Measurements from ENCODE around the gene CLIC4. TPM values are rescaled to one million over a fixed set of nuclear protein-coding genes. Genes with fewer than 3 reads are reported as not detected.

Gene CLIC4
- total and polyA plus RNA-seq, 2 of the 8 experiments (the other 6 are each of a cell fraction or from before 2014, with no cell fraction given) = 77.5 to 293 TPM

GRCh38 chr1:24707687-24708086 lies 37.6 kb upstream of the CLIC4 start (continued):
- TF ChIP-seq, protein P1, sequence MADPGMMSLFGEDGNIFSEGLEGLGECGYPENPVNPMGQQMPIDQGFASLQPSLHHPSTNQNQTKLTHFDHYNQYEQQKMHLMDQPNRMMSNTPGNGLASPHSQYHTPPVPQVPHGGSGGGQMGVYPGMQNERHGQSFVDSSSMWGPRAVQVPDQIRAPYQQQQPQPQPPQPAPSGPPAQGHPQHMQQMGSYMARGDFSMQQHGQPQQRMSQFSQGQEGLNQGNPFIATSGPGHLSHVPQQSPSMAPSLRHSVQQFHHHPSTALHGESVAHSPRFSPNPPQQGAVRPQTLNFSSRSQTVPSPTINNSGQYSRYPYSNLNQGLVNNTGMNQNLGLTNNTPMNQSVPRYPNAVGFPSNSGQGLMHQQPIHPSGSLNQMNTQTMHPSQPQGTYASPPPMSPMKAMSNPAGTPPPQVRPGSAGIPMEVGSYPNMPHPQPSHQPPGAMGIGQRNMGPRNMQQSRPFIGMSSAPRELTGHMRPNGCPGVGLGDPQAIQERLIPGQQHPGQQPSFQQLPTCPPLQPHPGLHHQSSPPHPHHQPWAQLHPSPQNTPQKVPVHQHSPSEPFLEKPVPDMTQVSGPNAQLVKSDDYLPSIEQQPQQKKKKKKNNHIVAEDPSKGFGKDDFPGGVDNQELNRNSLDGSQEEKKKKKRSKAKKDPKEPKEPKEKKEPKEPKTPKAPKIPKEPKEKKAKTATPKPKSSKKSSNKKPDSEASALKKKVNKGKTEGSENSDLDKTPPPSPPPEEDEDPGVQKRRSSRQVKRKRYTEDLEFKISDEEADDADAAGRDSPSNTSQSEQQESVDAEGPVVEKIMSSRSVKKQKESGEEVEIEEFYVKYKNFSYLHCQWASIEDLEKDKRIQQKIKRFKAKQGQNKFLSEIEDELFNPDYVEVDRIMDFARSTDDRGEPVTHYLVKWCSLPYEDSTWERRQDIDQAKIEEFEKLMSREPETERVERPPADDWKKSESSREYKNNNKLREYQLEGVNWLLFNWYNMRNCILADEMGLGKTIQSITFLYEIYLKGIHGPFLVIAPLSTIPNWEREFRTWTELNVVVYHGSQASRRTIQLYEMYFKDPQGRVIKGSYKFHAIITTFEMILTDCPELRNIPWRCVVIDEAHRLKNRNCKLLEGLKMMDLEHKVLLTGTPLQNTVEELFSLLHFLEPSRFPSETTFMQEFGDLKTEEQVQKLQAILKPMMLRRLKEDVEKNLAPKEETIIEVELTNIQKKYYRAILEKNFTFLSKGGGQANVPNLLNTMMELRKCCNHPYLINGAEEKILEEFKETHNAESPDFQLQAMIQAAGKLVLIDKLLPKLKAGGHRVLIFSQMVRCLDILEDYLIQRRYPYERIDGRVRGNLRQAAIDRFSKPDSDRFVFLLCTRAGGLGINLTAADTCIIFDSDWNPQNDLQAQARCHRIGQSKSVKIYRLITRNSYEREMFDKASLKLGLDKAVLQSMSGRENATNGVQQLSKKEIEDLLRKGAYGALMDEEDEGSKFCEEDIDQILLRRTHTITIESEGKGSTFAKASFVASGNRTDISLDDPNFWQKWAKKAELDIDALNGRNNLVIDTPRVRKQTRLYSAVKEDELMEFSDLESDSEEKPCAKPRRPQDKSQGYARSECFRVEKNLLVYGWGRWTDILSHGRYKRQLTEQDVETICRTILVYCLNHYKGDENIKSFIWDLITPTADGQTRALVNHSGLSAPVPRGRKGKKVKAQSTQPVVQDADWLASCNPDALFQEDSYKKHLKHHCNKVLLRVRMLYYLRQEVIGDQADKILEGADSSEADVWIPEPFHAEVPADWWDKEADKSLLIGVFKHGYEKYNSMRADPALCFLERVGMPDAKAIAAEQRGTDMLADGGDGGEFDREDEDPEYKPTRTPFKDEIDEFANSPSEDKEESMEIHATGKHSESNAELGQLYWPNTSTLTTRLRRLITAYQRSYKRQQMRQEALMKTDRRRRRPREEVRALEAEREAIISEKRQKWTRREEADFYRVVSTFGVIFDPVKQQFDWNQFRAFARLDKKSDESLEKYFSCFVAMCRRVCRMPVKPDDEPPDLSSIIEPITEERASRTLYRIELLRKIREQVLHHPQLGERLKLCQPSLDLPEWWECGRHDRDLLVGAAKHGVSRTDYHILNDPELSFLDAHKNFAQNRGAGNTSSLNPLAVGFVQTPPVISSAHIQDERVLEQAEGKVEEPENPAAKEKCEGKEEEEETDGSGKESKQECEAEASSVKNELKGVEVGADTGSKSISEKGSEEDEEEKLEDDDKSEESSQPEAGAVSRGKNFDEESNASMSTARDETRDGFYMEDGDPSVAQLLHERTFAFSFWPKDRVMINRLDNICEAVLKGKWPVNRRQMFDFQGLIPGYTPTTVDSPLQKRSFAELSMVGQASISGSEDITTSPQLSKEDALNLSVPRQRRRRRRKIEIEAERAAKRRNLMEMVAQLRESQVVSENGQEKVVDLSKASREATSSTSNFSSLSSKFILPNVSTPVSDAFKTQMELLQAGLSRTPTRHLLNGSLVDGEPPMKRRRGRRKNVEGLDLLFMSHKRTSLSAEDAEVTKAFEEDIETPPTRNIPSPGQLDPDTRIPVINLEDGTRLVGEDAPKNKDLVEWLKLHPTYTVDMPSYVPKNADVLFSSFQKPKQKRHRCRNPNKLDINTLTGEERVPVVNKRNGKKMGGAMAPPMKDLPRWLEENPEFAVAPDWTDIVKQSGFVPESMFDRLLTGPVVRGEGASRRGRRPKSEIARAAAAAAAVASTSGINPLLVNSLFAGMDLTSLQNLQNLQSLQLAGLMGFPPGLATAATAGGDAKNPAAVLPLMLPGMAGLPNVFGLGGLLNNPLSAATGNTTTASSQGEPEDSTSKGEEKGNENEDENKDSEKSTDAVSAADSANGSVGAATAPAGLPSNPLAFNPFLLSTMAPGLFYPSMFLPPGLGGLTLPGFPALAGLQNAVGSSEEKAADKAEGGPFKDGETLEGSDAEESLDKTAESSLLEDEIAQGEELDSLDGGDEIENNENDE (IDR thresholded peaks at IDR 0.05; ENCODE audit: insufficient replicate concordance, low read length) = no peak
- TF ChIP-seq CHD1 (IDR thresholded peaks at IDR 0.05; ENCODE audit: low read depth, low read length) (no peak), CREB1 (IDR thresholded peaks at IDR 0.05) (no peak), CBX5 (IDR thresholded peaks at IDR 0.05; ENCODE audit: low read depth, low read length) (no peak), ATF3 (IDR thresholded peaks at IDR 0.05; ENCODE audit: insufficient read depth, low read depth, low read length) (no peak), TAF7 (optimal IDR thresholded peaks at IDR 0.05; ENCODE audit: borderline replicate concordance, low read depth, low read length) (no peak), POLR2A (IDR thresholded peaks at IDR 0.05; ENCODE audit: control extremely low read depth in 1 of 2, low read depth in 2 of 2, low read length in 2 of 2) (no peak), JUN (IDR thresholded peaks at IDR 0.05; ENCODE audit: low read depth, low read length) (no peak), USF2 (IDR thresholded peaks at IDR 0.05; ENCODE audit: low read length) (no peak), EP300 (IDR thresholded peaks at IDR 0.05; ENCODE audit: borderline replicate concordance in 1 of 2, low read depth in 2 of 2, low read length in 2 of 2) (no peak)
